ENCODE data around the gene XYLB.

The XYLB gene

DNA sequence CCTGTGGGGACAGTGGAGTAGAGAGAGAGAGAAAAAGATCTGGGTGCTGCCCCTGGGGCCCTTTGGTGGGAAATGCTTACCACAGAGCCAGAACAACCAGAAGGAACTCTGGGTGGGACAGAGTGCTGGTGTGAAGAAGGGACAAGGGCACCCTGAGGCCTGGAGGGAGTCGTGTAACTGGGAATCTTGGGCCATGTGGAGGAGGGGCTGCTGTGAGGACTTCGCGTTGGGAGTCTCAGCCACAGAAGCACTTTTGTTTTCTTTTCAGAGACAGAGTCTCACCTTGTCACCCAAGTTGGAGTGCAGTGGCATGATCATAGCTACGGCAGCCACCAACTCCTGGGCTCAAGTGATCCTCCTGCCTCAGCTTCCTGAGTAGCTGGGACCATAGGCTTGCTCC, 24.3 kb downstream of the XYLB start:
- no peaks in the 10 kb centered on the region for H4K20me1 ChIP-seq (ENCODE audit: insufficient read depth)
- TF ChIP-seq, protein P1, sequence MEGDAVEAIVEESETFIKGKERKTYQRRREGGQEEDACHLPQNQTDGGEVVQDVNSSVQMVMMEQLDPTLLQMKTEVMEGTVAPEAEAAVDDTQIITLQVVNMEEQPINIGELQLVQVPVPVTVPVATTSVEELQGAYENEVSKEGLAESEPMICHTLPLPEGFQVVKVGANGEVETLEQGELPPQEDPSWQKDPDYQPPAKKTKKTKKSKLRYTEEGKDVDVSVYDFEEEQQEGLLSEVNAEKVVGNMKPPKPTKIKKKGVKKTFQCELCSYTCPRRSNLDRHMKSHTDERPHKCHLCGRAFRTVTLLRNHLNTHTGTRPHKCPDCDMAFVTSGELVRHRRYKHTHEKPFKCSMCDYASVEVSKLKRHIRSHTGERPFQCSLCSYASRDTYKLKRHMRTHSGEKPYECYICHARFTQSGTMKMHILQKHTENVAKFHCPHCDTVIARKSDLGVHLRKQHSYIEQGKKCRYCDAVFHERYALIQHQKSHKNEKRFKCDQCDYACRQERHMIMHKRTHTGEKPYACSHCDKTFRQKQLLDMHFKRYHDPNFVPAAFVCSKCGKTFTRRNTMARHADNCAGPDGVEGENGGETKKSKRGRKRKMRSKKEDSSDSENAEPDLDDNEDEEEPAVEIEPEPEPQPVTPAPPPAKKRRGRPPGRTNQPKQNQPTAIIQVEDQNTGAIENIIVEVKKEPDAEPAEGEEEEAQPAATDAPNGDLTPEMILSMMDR (conservative IDR thresholded peaks at IDR 0.05; ENCODE audit: low read depth, low read length), result no peak
- H3K4me2 ChIP-seq, result no peak overlapping the region
- no peak overlapping the region for H3K27ac ChIP-seq
- H3K79me2 ChIP-seq (ENCODE audit: insufficient read depth, low read depth), result no peaks in the 10 kb centered on the region
- H3K4me1 ChIP-seq (ENCODE audit: low read depth, poor library complexity, severe bottlenecking), result no peaks in the 10 kb centered on the region
- H3K36me3 ChIP-seq (ENCODE audit: insufficient read depth), result no peaks in the 10 kb centered on the region
- H3K4me3 ChIP-seq (IDR thresholded peaks at IDR 0.05; ENCODE audit: insufficient read depth, low read depth, low read length), result no peak overlapping the region
- no peak overlapping the region for H3K9ac ChIP-seq
- H2AFZ ChIP-seq (ENCODE audit: low read depth), result no peak overlapping the region
- H3K27me3 ChIP-seq (ENCODE audit: insufficient read depth, low read depth), result no peaks in the 10 kb centered on the region

DNA sequence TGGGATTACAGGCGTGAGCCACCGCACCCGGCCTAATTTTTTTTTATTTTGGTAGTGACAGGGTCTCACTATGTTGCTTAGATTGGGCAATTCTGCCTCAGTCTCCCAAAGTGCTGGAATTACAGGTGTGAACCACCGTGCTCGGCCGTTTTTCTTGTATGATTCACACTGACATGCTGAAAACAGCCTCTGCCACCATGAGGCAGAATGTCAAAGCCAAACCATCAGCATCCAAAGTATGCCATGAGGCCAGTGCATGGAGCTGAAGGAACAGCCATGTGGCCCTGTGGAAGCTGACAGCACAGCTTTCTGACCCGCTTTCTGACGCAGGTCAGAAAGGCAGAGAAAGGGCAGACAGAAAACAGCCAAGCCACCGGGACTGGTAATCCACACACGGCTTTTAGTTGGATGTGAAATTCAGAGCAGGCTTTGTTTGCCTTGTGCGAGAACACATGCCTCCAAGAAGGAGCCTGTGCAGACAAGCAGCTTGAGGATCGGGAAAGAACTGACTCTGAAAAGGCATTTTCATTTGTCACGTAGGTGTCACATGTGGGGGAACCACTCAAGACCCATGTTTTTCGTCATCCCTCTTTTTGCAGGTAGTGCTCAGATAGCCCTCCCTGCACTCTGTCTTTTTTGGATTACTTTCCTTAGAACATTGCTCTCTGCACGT, 25.1 kb downstream of the XYLB start:
- no peaks in the 10 kb centered on the region for H4K20me1 ChIP-seq (ENCODE audit: insufficient read depth)
- H3K9ac ChIP-seq, result no peak overlapping the region
- no peak overlapping the region for H3K4me3 ChIP-seq (IDR thresholded peaks at IDR 0.05; ENCODE audit: insufficient read depth, low read depth, low read length)
- H2AFZ ChIP-seq (ENCODE audit: low read depth), result no peak overlapping the region
- TF ChIP-seq, protein P1 (conservative IDR thresholded peaks at IDR 0.05; ENCODE audit: low read depth, low read length), result no peak
- no peaks in the 10 kb centered on the region for H3K27me3 ChIP-seq (ENCODE audit: insufficient read depth, low read depth)
- no peaks in the 10 kb centered on the region for H3K4me1 ChIP-seq (ENCODE audit: low read depth, poor library complexity, severe bottlenecking)
- no peaks in the 10 kb centered on the region for H3K79me2 ChIP-seq (ENCODE audit: insufficient read depth, low read depth)
- H3K4me2 ChIP-seq, result no peak overlapping the region
- no peaks in the 10 kb centered on the region for H3K36me3 ChIP-seq (ENCODE audit: insufficient read depth)
- H3K27ac ChIP-seq, result no peak overlapping the region

DNA sequence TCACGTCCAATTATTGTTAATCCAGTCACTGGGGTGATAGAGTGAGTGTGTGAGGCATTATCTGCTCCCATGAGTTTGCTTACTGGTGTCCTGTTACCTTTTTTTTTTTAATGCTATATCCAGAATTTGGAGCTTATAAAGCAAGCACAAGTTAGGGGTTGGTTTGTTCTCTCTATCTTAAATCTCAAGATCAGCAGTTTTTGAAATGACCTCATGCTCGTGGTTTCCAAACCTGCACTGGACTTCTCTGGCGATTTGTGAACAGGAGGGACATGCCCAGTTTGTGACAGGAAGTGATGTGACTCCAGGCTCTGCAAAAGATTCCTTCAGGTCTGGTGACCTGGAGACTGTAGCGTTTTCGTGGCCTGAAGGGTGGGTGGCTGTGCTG, 25.6 kb downstream of the XYLB start:
- no peak overlapping the region for H3K4me3 ChIP-seq (IDR thresholded peaks at IDR 0.05; ENCODE audit: insufficient read depth, low read depth, low read length)
- H4K20me1 ChIP-seq (ENCODE audit: insufficient read depth), result no peaks in the 10 kb centered on the region
- no peaks in the 10 kb centered on the region for H3K27me3 ChIP-seq (ENCODE audit: insufficient read depth, low read depth)
- no peak overlapping the region for H3K27ac ChIP-seq
- no peak overlapping the region for H3K9ac ChIP-seq
- TF ChIP-seq, protein P1 (conservative IDR thresholded peaks at IDR 0.05; ENCODE audit: low read depth, low read length), result no peak
- H3K4me2 ChIP-seq, result no peak overlapping the region
- H3K79me2 ChIP-seq (ENCODE audit: insufficient read depth, low read depth), result no peaks in the 10 kb centered on the region
- H2AFZ ChIP-seq (ENCODE audit: low read depth), result no peak overlapping the region
- H3K36me3 ChIP-seq (ENCODE audit: insufficient read depth), result no peaks in the 10 kb centered on the region
- H3K4me1 ChIP-seq (ENCODE audit: low read depth, poor library complexity, severe bottlenecking), result no peaks in the 10 kb centered on the region

DNA sequence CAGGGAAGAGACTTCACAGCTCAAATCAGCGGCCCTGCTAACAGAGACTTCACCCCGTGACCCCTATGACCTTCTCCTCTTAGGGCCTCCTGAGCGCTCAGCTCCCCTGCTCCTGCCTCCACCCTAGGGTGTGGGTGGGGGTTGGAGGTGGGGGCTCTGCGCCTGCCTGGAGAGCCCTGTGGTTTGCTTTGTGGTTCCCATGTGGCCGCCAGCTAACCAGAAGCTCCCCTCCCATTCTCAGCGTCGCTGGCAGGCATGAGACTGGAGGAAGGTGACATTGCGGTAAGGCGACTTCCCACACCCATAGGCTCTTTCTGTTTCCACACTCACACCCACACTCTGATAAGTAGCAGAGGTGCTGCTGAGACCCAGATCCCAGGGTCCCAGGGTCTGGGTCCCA, 27.6 kb downstream of the XYLB start:
- no peaks in the 10 kb centered on the region for H3K4me1 ChIP-seq (ENCODE audit: low read depth, poor library complexity, severe bottlenecking)
- H3K27me3 ChIP-seq (ENCODE audit: insufficient read depth, low read depth), result no peaks in the 10 kb centered on the region
- H4K20me1 ChIP-seq (ENCODE audit: insufficient read depth), result no peaks in the 10 kb centered on the region
- no peak overlapping the region for H3K9ac ChIP-seq
- H3K4me3 ChIP-seq (IDR thresholded peaks at IDR 0.05; ENCODE audit: insufficient read depth, low read depth, low read length), result no peak overlapping the region
- H3K36me3 ChIP-seq (ENCODE audit: insufficient read depth), result no peaks in the 10 kb centered on the region
- H3K79me2 ChIP-seq (ENCODE audit: insufficient read depth, low read depth), result no peaks in the 10 kb centered on the region
- H3K27ac ChIP-seq, result no peak overlapping the region
- H3K4me2 ChIP-seq, result no peak overlapping the region
- TF ChIP-seq, protein P1 (conservative IDR thresholded peaks at IDR 0.05; ENCODE audit: low read depth, low read length), result no peak
- H2AFZ ChIP-seq (ENCODE audit: low read depth), result no peak overlapping the region

Measured in KMS-11 (cell line).